ENCODE data around the gene EHBP1. TPM values are rescaled to one million over a fixed set of nuclear protein-coding genes. Genes with fewer than 3 reads are reported as not detected.

EHBP1 gene
- polyA plus RNA-seq, 1 of the 3 experiments (the other 2 are of a cell fraction): 62.7 TPM

GRCh38 chr2:62688771-62689170 lies 16.7 kb upstream of the EHBP1 start:
- no peak for TF ChIP-seq ELF1 (IDR thresholded peaks at IDR 0.05)
- no peak for TF ChIP-seq GABPA (IDR thresholded peaks at IDR 0.05; ENCODE audit: low read depth)
- TF ChIP-seq CHD2 (IDR thresholded peaks at IDR 0.05; ENCODE audit: low read length, partially characterized antibody): no peak
- TF ChIP-seq EP300 (IDR thresholded peaks at IDR 0.05; ENCODE audit: borderline replicate concordance in 1 of 2, low read depth in 1 of 2, low read length in 1 of 2): no peak
- TF ChIP-seq MXI1 (IDR thresholded peaks at IDR 0.05; ENCODE audit: low read depth, low read length): no peak
- CTCF ChIA-PET: no interaction called here
- Histone ChIP-seq H3F3A (replicated peaks; ENCODE audit: insufficient read depth) (peaks cover 20% of the 10 kb centered on the region), H2AFZ (ENCODE audit: low read depth) (peak overlapping the region; percentile 67; the same call in 1 of the 2 replicates), H3K27ac (ENCODE audit: low read depth in 2 of 2, low read length in 1 of 2) (peak overlapping the region; percentile 69 to 72; a peak in 2 of 4 replicates), H4K20me1 (ENCODE audit: insufficient read depth) (no peaks in the 10 kb centered on the region), H3K4me2 (no peak overlapping the region), H3K79me2 (ENCODE audit: insufficient read depth) (no peaks in the 10 kb centered on the region), H3K36me3 (replicated peaks in 1 of 2; ENCODE audit: control insufficient read depth in 1 of 2, insufficient read depth in 2 of 2, low read length in 1 of 2) (no peaks in the 10 kb centered on the region), H3K4me3 (ENCODE audit: low read depth in 2 of 2, low read length in 1 of 2) (no peak overlapping the region), H3K27me3 (ENCODE audit: insufficient read depth) (no peaks in the 10 kb centered on the region), H3K9me3 (no peaks in the 10 kb centered on the region), H3K4me1 (ENCODE audit: control insufficient read depth in 1 of 2, insufficient read depth in 2 of 2, low read depth in 1 of 2, low read length in 1 of 2) (peaks cover 0 to 4% of the 10 kb centered on the region in 2 experiments; a peak in 1 of 4 replicates), H3K9me2 (no peaks in the 10 kb centered on the region), H3K9ac (no peak overlapping the region)
- no peak for DNase-seq
- 49% methylated on average over 1 of the region's 1 CpG for WGBS (ENCODE audit: low lambda C conversion rate)
- POLR2A ChIA-PET: no interaction called here

- no peak for TF ChIP-seq NRF1 (IDR thresholded peaks at IDR 0.05; ENCODE audit: low read depth, low read length)
- TF ChIP-seq YY1 (IDR thresholded peaks at IDR 0.05; ENCODE audit: low read depth): no peak
- no peak for TF ChIP-seq TEAD4 (IDR thresholded peaks at IDR 0.05; ENCODE audit: borderline replicate concordance, insufficient read depth)
- TF ChIP-seq GABPA (IDR thresholded peaks at IDR 0.05; ENCODE audit: low read depth): no peak
- no peak for TF ChIP-seq FOXJ3 (CRISPR knock-in tag; IDR thresholded peaks at IDR 0.05)
- TF ChIP-seq CHD2 (IDR thresholded peaks at IDR 0.05; ENCODE audit: low read length, partially characterized antibody): no peak
- no peak for TF ChIP-seq USF2 (IDR thresholded peaks at IDR 0.05; ENCODE audit: borderline replicate concordance, low read depth, low read length)
- TF ChIP-seq IRF3 (IDR thresholded peaks at IDR 0.05; ENCODE audit: low read depth, low read length): no peak
- TF ChIP-seq RXRA (IDR thresholded peaks at IDR 0.05; ENCODE audit: borderline replicate concordance, low read depth): no peak
- no peak for TF ChIP-seq CTCF (IDR thresholded peaks at IDR 0.05)
- no peak for TF ChIP-seq JUND (IDR thresholded peaks at IDR 0.05)
- no peak for TF ChIP-seq TCF12 (IDR thresholded peaks at IDR 0.05)
- no peak for TF ChIP-seq MAX (IDR thresholded peaks at IDR 0.05; ENCODE audit: low read depth)
- TF ChIP-seq RCOR1 (IDR thresholded peaks at IDR 0.05; ENCODE audit: low read length): no peak
- TF ChIP-seq MEF2A (IDR thresholded peaks at IDR 0.05; ENCODE audit: borderline replicate concordance, low read depth): no peak
- no peak for TF ChIP-seq USF1 (IDR thresholded peaks at IDR 0.05; ENCODE audit: borderline replicate concordance, low read depth)
- TF ChIP-seq NFIC (IDR thresholded peaks at IDR 0.05; ENCODE audit: borderline replicate concordance): no peak
- no peak for TF ChIP-seq SIN3A (IDR thresholded peaks at IDR 0.05; ENCODE audit: borderline replicate concordance, low read depth, low read length)
- 74% methylated on average over 2 of the region's 2 CpGs for WGBS (ENCODE audit: low lambda C conversion rate)
- DNase-seq: no peak
- H3K27me3 ChIP-seq (ENCODE audit: insufficient read depth): no peaks in the 10 kb centered on the region
- no peaks in the 10 kb centered on the region for H3K79me2 ChIP-seq (ENCODE audit: insufficient read depth)
- H3K9me2 ChIP-seq: no peaks in the 10 kb centered on the region
- peaks cover 0 to 4% of the 10 kb centered on the region in 2 experiments; a peak in 1 of 4 replicates for H3K4me1 ChIP-seq (ENCODE audit: control insufficient read depth in 1 of 2, insufficient read depth in 2 of 2, low read depth in 1 of 2, low read length in 1 of 2)
- no peak overlapping the region for H3K27ac ChIP-seq (ENCODE audit: low read depth in 2 of 2, low read length in 1 of 2)
- POLR2A ChIA-PET: no interaction called here
- no peak overlapping the region for H2AFZ ChIP-seq (ENCODE audit: low read depth)
- H3K36me3 ChIP-seq (replicated peaks in 1 of 2; ENCODE audit: control insufficient read depth in 1 of 2, insufficient read depth in 2 of 2, low read length in 1 of 2): no peaks in the 10 kb centered on the region
- H3K9me3 ChIP-seq: no peaks in the 10 kb centered on the region
- no peak overlapping the region for H3K4me3 ChIP-seq (ENCODE audit: low read depth in 2 of 2, low read length in 1 of 2)
- H3K9ac ChIP-seq: no peak overlapping the region
- CTCF ChIA-PET: no interaction called here
- no peak overlapping the region for H3K4me2 ChIP-seq
- H4K20me1 ChIP-seq (ENCODE audit: insufficient read depth): no peaks in the 10 kb centered on the region
- peaks cover 20% of the 10 kb centered on the region for H3F3A ChIP-seq (replicated peaks; ENCODE audit: insufficient read depth)
Measured at GRCh38 chr2:62691186-62691585, 14.3 kb upstream of the EHBP1 start.
